IMR-90 (cell line): ENCODE measurements around the gene ELF2. TPM values are rescaled to one million over a fixed set of nuclear protein-coding genes. Genes with fewer than 3 reads are reported as not detected.
"Not testable (repeated sequence)": the region's sequence is repeated elsewhere in the genome, so short reads cannot be mapped to it uniquely, and the experiment has no call there.

ENCODE experiments used
- ATAC-seq: fragments of 200-7000 bp; cut with Tn5 transposase; 2 replicates; pipeline ENCODE4 v1.9.1; 2020; ENCODE audit warnings: low read depth, mild to moderate bottlenecking, moderate library complexity
- BruUV-seq: library from RNA; stranded (reverse); fragments of 400-500 nt; replicated peaks from 2 replicates; lab custom pipeline; 2021; lab: Mats Ljungman, UMichigan
- CTCF ChIA-PET: fragments of 300-600 bp; formaldehyde crosslinking; extraction: SDS; loops from one replicate; lab custom pipeline; 2021; ENCODE audit warnings: antibody characterized with exemption; lab: Yijun Ruan, JAX
- POLR2A ChIA-PET: fragments of 300-600 bp; sonication (Branson Sonifier 250); formaldehyde crosslinking; loops from one replicate; lab custom pipeline; 2022; ENCODE audit warnings: antibody characterized with exemption; ENCODE audit not compliant: unreplicated experiment; lab: Charles Lee
- DNase-seq: peaks from one replicate; pipeline ENCODE4 v3.0.0; 2013
- H2AFZ ChIP-seq: replicated peaks from 2 replicates; pipeline ENCODE3; 2013; ENCODE audit warnings: low read length, mild to moderate bottlenecking; ENCODE audit not compliant: poor library complexity
- H2AK5ac ChIP-seq: 2 replicates; pipeline ENCODE4 v1.6.1; 2013; ENCODE audit warnings: low read depth, low read length, inconsistent platforms
- H2AK9ac ChIP-seq: replicated peaks from 2 replicates; pipeline ENCODE3; 2013; ENCODE audit warnings: mild to moderate bottlenecking, low read depth, low read length, moderate library complexity; ENCODE audit not compliant: poor library complexity
- H2BK120ac ChIP-seq: 2 replicates; pipeline ENCODE4 v1.6.1; 2013; ENCODE audit warnings: low read depth, low read length, inconsistent platforms
- H2BK15ac ChIP-seq: 3 replicates; pipeline ENCODE4 v1.6.1; 2013; ENCODE audit warnings: low read depth, low read length, inconsistent platforms
- H2BK20ac ChIP-seq: 2 replicates; pipeline ENCODE4 v1.6.1; 2013; ENCODE audit warnings: low read depth, mild to moderate bottlenecking, inconsistent platforms, low read length, moderate library complexity
- H2BK5ac ChIP-seq: 2 replicates; pipeline ENCODE4 v1.6.1; 2013; ENCODE audit warnings: mild to moderate bottlenecking, low read depth, low read length, inconsistent platforms; ENCODE audit not compliant: poor library complexity, severe bottlenecking
- H3K14ac ChIP-seq: replicated peaks from 2 replicates; pipeline ENCODE4 v1.6.1; 2013; ENCODE audit warnings: low read depth, low read length, inconsistent platforms
- H3K18ac ChIP-seq: 2 replicates; pipeline ENCODE4 v1.6.1; 2013; ENCODE audit warnings: low read depth, low read length, control low read depth
- H3K23ac ChIP-seq: 2 replicates; pipeline ENCODE4 v1.6.1; 2013; ENCODE audit warnings: low read depth, low read length, inconsistent platforms
- H3K27ac ChIP-seq: 2 replicates; pipeline ENCODE4 v1.5.1; 2013; ENCODE audit warnings: mild to moderate bottlenecking, control low read depth, low read length; ENCODE audit not compliant: insufficient read depth
- H3K27me3 ChIP-seq: 2 replicates; pipeline ENCODE4 v1.6.1; 2013; ENCODE audit warnings: low read length; ENCODE audit not compliant: control insufficient read depth, insufficient read depth
- H3K36me3 ChIP-seq: 2 replicates; pipeline ENCODE4 v1.6.1; 2013; ENCODE audit warnings: low read length, mixed read lengths; ENCODE audit not compliant: control insufficient read depth, insufficient read depth
- H3K4ac ChIP-seq: 2 replicates; pipeline ENCODE4 v1.6.1; 2013; ENCODE audit warnings: low read depth, low read length, inconsistent platforms
- H3K4me1 ChIP-seq: 2 replicates; pipeline ENCODE4 v1.6.1; 2013; ENCODE audit warnings: low read length, mixed read lengths; ENCODE audit not compliant: control insufficient read depth, insufficient read depth
- H3K4me2 ChIP-seq: 2 replicates; pipeline ENCODE4 v1.6.1; 2013; ENCODE audit warnings: low read depth, mild to moderate bottlenecking, control low read depth, low read length, moderate library complexity
- H3K4me3 ChIP-seq: 2 replicates; pipeline ENCODE4 v1.5.1; 2013; ENCODE audit warnings: low read depth, mild to moderate bottlenecking, control low read depth, low read length, moderate library complexity; ENCODE audit not compliant: insufficient read depth
- H3K56ac ChIP-seq: 2 replicates; pipeline ENCODE4 v1.6.1; 2013; ENCODE audit warnings: low read length, inconsistent platforms; ENCODE audit not compliant: insufficient read depth; ENCODE audit errors: extremely low read depth
- H3K79me1 ChIP-seq, 2 experiments: 2 replicates each; pipeline ENCODE4 v1.6.1; 2013; ENCODE audit warnings: low read length in 2 of 2, inconsistent platforms in 1 of 2, low read depth in 1 of 2
- H3K9ac ChIP-seq: 2 replicates; pipeline ENCODE4 v1.6.1; 2013; ENCODE audit warnings: low read depth, low read length, control low read depth
- H3K9me1 ChIP-seq: 2 replicates; pipeline ENCODE4 v1.6.1; 2013; ENCODE audit warnings: low read length, inconsistent platforms; ENCODE audit not compliant: insufficient read depth
- H3K9me3 ChIP-seq: 2 replicates; pipeline ENCODE4 v1.6.1; 2013; ENCODE audit warnings: low read length; ENCODE audit not compliant: control insufficient read depth, insufficient read depth
- H4K20me1 ChIP-seq: 2 replicates; pipeline ENCODE4 v1.6.1; 2013; ENCODE audit warnings: low read length, inconsistent platforms; ENCODE audit not compliant: insufficient read depth
- H4K5ac ChIP-seq: 2 replicates; pipeline ENCODE4 v1.6.1; 2013; ENCODE audit warnings: mild to moderate bottlenecking, low read depth, low read length, control low read depth
- H4K8ac ChIP-seq, 2 experiments: 2 replicates each; pipeline ENCODE4 v1.6.1; 2013; ENCODE audit warnings: low read depth in 2 of 2, low read length in 2 of 2, control low read depth in 1 of 2, inconsistent platforms in 1 of 2
- H4K91ac ChIP-seq: 2 replicates; pipeline ENCODE4 v1.6.1; 2013; ENCODE audit warnings: low read depth, low read length, inconsistent platforms; ENCODE audit not compliant: insufficient read depth
- WGBS, 2 experiments: methylation state at CpG; one replicate each; pipeline versions ENCODE4 v1.1.5 to v1.1.7; 2013; ENCODE audit warnings: missing lambda C conversion rate in 2 of 2; ENCODE audit not compliant: insufficient read length in 1 of 2; ENCODE audit errors: extremely low coverage in 2 of 2; 5-methylcytosine and 5-hydroxymethylcytosine counted together
- dilution Hi-C: fragments of 300-500 bp; cut with HindIII; formaldehyde crosslinking; loops from one replicate; pipeline ENCODE4 v1.14.3; 2018; ENCODE audit warnings: low sequenced_read_pairs; ENCODE audit not compliant: unreplicated experiment
- in situ Hi-C: fragments of 300-500 bp; cut with MboI; formaldehyde crosslinking; loops from 3 replicates; pipeline ENCODE4 v1.14.3; 2019; ENCODE audit warnings: low sequenced_read_pairs, inconsistent platforms, mixed read lengths
- intact Hi-C: fragments of 100-400 bp; cut with micrococcal nuclease; formaldehyde crosslinking; loops from 2 replicates; pipeline ENCODE4 v1.10.0; 2022
- polyA plus RNA-seq, 3 experiments: library from polyadenylated mRNA; depleted of rRNA; stranded (reverse); fragments of >200 nt; gene quantifications; 2 replicates each; pipeline ENCODE4 v1.2.3, GENCODE V29; 2012; ENCODE audit warnings: low replicate concordance in 1 of 3
- total RNA-seq: library from RNA; depleted of rRNA; stranded (reverse); fragments of >200 nt; gene quantifications from 2 replicates; pipeline ENCODE4 v1.2.3, GENCODE V29; 2012

Gene ELF2
- total and polyA plus RNA-seq, 2 of the 4 experiments (the other 2 are of a cell fraction), result 14.5 to 42.3 TPM

- H2BK5ac ChIP-seq, result not testable (repeated sequence)
- CTCF ChIA-PET, result interaction anchor here (0.5 to 2.6 kb wide), 16 partner anchors 9 to 357 kb away, joined by 3 to 17 read pairs (median 4); partner anchors contain the start of gene ELF2
These were observed 147.1 kb downstream of the ELF2 start for GRCh38 chr4:139029866-139030363.

More at GRCh38 chr4:139029866-139030363, 147.1 kb downstream of the ELF2 start:
- H3K56ac ChIP-seq, H3K14ac ChIP-seq, H2BK20ac ChIP-seq, H3K18ac ChIP-seq, H2AK9ac ChIP-seq, H2BK120ac ChIP-seq, H3K4ac ChIP-seq, H3K9me3 ChIP-seq, BruUV-seq, H2AK5ac ChIP-seq, in situ Hi-C loops, H3K27me3 ChIP-seq, dilution Hi-C loops, H3K4me3 ChIP-seq, H4K91ac ChIP-seq, ATAC-seq, DNase-seq, H4K5ac ChIP-seq, H2BK15ac ChIP-seq, H3K27ac ChIP-seq, H3K4me2 ChIP-seq, H3K9ac ChIP-seq, H3K36me3 ChIP-seq, H2AFZ ChIP-seq, H3K23ac ChIP-seq, H4K8ac ChIP-seq: not testable (repeated sequence)
- intact Hi-C loops, result loop anchor here (1.0 to 5.0 kb wide), 3 partner anchors 55 to 265 kb away; partner anchors contain the start of gene ELF2
- Histone ChIP-seq H4K20me1 (peaks cover 84% of the 10 kb centered on the region), H3K4me1 (peaks cover 14% of the 10 kb centered on the region), H3K9me1 (peaks cover 13% of the 10 kb centered on the region), H3K79me1 (peaks cover 21 to 69% of the 10 kb centered on the region in 2 experiments)
- WGBS, 2 experiments, result no CpG with 5 or more reads among the region's 6 CpGs
- POLR2A ChIA-PET, result interaction anchor here (0.5 to 1.2 kb wide), 2 partner anchors 15 to 199 kb away, joined by 3 to 13 read pairs; partner anchors contain the start of gene NOCT
